ENCODE results near the gene ZNF496. TPM values are rescaled to one million over a fixed set of nuclear protein-coding genes. Genes with fewer than 3 reads are reported as not detected.

The ZNF496 gene
- total RNA-seq, 1 experiment from 2014 or later, result 66.5 TPM

DNA sequence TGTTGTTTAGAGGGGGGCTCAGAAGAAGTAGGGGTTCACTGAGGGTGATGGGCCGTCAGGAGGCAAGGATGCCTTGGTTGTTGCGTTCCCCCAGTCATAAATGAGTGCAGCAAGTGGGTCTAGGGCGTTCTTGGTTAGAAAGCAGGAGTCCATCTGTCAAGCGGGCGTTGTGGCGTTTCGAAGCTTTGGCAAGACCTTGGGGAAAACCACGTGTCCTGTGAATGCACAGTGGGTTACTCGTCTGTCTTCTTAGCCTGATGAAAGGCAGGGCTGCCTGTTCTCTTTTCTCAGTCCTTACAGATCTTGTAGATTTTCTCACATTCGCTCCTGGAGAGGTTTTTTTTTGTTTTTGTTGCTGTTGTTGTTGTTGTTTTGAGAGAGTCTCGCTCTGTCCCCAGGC lies 6.3 kb upstream of the ZNF496 start:
- Mint-ChIP-seq H3K36me3 (ENCODE audit: insufficient read depth in 1 of 3, low read depth in 3 of 3) (peaks cover 46 to 74% (median 73%) of the 10 kb centered on the region in 3 experiments), H3K9me3 (no peaks in the 10 kb centered on the region), H3K27ac (no peak overlapping the region), H3K4me3 (no peak overlapping the region), H3K27me3 (ENCODE audit: low read depth) (no peaks in the 10 kb centered on the region), H3K4me1 (peaks cover 55% of the 10 kb centered on the region in 2 experiments)
- H3T11ph ChIP-seq (ENCODE audit: low read length), result no peak overlapping the region
- H3K27ac ChIP-seq (ENCODE audit: insufficient read length, low read depth, low read length), result no peak overlapping the region
- H3K23ac ChIP-seq (ENCODE audit: insufficient read length, low read depth, low read length), result no peak overlapping the region
- H3K79me1 ChIP-seq (ENCODE audit: insufficient read depth, low read depth, low read length, poor library complexity, severe bottlenecking), result peaks cover 9% of the 10 kb centered on the region
- no peak overlapping the region for H3K9ac ChIP-seq (ENCODE audit: extremely low read depth, insufficient read length, low read length)
- H2BK12ac ChIP-seq (ENCODE audit: insufficient read length, low read depth, low read length), result no peak overlapping the region
- no peaks in the 10 kb centered on the region for H4K20me1 ChIP-seq (ENCODE audit: control insufficient read depth, insufficient read depth, insufficient read length)
- peaks cover 16% of the 10 kb centered on the region for H3K4me1 ChIP-seq (ENCODE audit: insufficient read depth, low read length)
- peaks cover 10% of the 10 kb centered on the region; the same call in 1 of the 2 replicates for H3K79me2 ChIP-seq (ENCODE audit: insufficient read depth, low read length)
- H3K18ac ChIP-seq (ENCODE audit: insufficient read length, low read depth, low read length), result no peak overlapping the region
- no peak overlapping the region for H3K56ac ChIP-seq (ENCODE audit: insufficient read length, low read depth, low read length)
- no peak overlapping the region for H4K5ac ChIP-seq (ENCODE audit: insufficient read length, low read depth, low read length)
- H2AK5ac ChIP-seq (ENCODE audit: insufficient read length, low read length), result no peak overlapping the region
- H2BK15ac ChIP-seq (ENCODE audit: low read depth, low read length), result no peak overlapping the region
- H3K4me2 ChIP-seq (ENCODE audit: insufficient read depth, insufficient read length, low read length), result no peak overlapping the region
- TF ChIP-seq, protein P1, sequence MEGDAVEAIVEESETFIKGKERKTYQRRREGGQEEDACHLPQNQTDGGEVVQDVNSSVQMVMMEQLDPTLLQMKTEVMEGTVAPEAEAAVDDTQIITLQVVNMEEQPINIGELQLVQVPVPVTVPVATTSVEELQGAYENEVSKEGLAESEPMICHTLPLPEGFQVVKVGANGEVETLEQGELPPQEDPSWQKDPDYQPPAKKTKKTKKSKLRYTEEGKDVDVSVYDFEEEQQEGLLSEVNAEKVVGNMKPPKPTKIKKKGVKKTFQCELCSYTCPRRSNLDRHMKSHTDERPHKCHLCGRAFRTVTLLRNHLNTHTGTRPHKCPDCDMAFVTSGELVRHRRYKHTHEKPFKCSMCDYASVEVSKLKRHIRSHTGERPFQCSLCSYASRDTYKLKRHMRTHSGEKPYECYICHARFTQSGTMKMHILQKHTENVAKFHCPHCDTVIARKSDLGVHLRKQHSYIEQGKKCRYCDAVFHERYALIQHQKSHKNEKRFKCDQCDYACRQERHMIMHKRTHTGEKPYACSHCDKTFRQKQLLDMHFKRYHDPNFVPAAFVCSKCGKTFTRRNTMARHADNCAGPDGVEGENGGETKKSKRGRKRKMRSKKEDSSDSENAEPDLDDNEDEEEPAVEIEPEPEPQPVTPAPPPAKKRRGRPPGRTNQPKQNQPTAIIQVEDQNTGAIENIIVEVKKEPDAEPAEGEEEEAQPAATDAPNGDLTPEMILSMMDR (conservative IDR thresholded peaks at IDR 0.05), result no peak
- no peak overlapping the region for H2BK20ac ChIP-seq (ENCODE audit: low read depth, low read length, poor library complexity, severe bottlenecking)
- no peak overlapping the region for H2BK5ac ChIP-seq (ENCODE audit: insufficient read length, low read length)
- no peak overlapping the region; the same call in 1 of the 2 replicates for H3K14ac ChIP-seq (ENCODE audit: insufficient read depth, low read length)
- H3K23me2 ChIP-seq (ENCODE audit: insufficient read length, low read depth, low read length, poor library complexity, severe bottlenecking), result peaks cover 3% of the 10 kb centered on the region
- no peaks in the 10 kb centered on the region for H3K9me3 ChIP-seq (ENCODE audit: control insufficient read depth, low read depth, low read length)
- no peak overlapping the region for H4K8ac ChIP-seq (replicated peaks; ENCODE audit: insufficient read length, low read depth, low read length)
- no peaks in the 10 kb centered on the region for H3K27me3 ChIP-seq (ENCODE audit: insufficient read depth, low read length)
- H2BK120ac ChIP-seq (ENCODE audit: low read depth, low read length, poor library complexity, severe bottlenecking), result no peak overlapping the region
- no CpG with 5 or more reads among the region's 11 CpGs for WGBS (ENCODE audit: extremely low coverage, insufficient read length, low lambda C conversion rate)
- no peak overlapping the region for H2AFZ ChIP-seq (ENCODE audit: low read length)
- no peak overlapping the region for H3K4ac ChIP-seq (ENCODE audit: low read depth, low read length)
- no peak for DNase-seq
- no peak overlapping the region for H4K91ac ChIP-seq (ENCODE audit: insufficient read length, low read depth, low read length)

Data from H9 (cell line).